IPS-15b (cell line): Measurements from ENCODE around the gene NFIL3.
A peak's percentile ranks its signal among the peaks of the same experiment; 100 is the strongest.

ENCODE experiments used
- H3K27me3 ChIP-seq: one replicate; pipeline ENCODE4 v1.6.1; 2013; ENCODE audit warnings: low read length; ENCODE audit not compliant: control insufficient read depth, insufficient read depth
- H3K36me3 ChIP-seq: one replicate; pipeline ENCODE4 v1.6.1; 2013; ENCODE audit warnings: low read length; ENCODE audit not compliant: control insufficient read depth, insufficient read depth
- H3K4me1 ChIP-seq: one replicate; pipeline ENCODE4 v1.6.1; 2013; ENCODE audit warnings: mild to moderate bottlenecking, low read length; ENCODE audit not compliant: control insufficient read depth, insufficient read depth
- H3K4me3 ChIP-seq: one replicate; pipeline ENCODE4 v1.5.1; 2013; ENCODE audit warnings: low read depth, low read length
- H3K9ac ChIP-seq: one replicate; pipeline ENCODE4 v1.6.1; 2013; ENCODE audit warnings: low read depth, mild to moderate bottlenecking, low read length
- H3K9me3 ChIP-seq: one replicate; pipeline ENCODE4 v1.6.1; 2013; ENCODE audit warnings: mild to moderate bottlenecking, low read length; ENCODE audit not compliant: control insufficient read depth, insufficient read depth

The NFIL3 gene

GRCh38 chr9:91420501-91421127 is 3.0 kb downstream of the NFIL3 start:
- H3K27me3 ChIP-seq, result peaks cover 40% of the 10 kb centered on the region
- H3K9ac ChIP-seq, result no peak overlapping the region
- peak overlapping the region; percentile 73 for H3K4me3 ChIP-seq
- no peaks in the 10 kb centered on the region for H3K9me3 ChIP-seq
- H3K36me3 ChIP-seq, result no peaks in the 10 kb centered on the region
- peaks cover 8% of the 10 kb centered on the region for H3K4me1 ChIP-seq

- Histone ChIP-seq H3K9me3 (no peaks in the 10 kb centered on the region), H3K9ac (no peak overlapping the region), H3K4me1 (peaks cover 8% of the 10 kb centered on the region), H3K27me3 (peaks cover 29% of the 10 kb centered on the region), H3K36me3 (no peaks in the 10 kb centered on the region), H3K4me3 (no peak overlapping the region)
These were observed 4.1 kb downstream of the NFIL3 start for GRCh38 chr9:91419222-91420191.

GRCh38 chr9:91418215-91418610 is 5.4 kb downstream of the NFIL3 start:
- H3K9me3 ChIP-seq, result no peaks in the 10 kb centered on the region
- peaks cover 8% of the 10 kb centered on the region for H3K4me1 ChIP-seq
- H3K9ac ChIP-seq, result no peak overlapping the region
- H3K4me3 ChIP-seq, result no peak overlapping the region
- H3K27me3 ChIP-seq, result peaks cover 28% of the 10 kb centered on the region
- H3K36me3 ChIP-seq, result no peaks in the 10 kb centered on the region

DNA sequence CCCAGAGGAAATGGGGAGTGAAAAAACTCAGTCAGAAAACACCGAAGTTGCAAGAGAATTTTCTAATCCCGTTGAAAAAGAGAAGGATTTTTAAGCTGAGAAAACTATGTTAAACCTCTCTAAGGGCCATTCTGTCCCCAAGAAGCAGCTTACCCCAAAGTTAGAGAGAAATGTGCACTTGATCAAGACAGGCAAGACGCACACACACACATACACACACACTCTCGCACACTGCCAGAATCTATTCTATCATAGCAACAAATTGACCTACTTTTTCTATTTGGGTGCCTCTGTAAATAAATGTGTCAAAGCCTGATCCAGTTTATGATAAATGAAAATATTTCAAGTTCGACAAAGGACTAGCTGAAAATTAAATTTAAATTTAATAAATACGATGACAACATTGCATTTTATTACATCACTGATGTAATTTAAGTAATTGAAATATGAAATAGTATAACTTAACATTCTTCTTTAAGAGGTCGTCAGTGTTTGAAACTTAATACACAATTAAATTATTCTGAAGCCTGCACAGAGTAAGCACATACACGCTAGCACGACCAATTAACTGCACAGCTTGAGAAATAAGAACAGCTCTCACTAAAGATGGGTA is 5.9 kb downstream of the NFIL3 start:
- no peak overlapping the region for H3K9ac ChIP-seq
- no peaks in the 10 kb centered on the region for H3K36me3 ChIP-seq
- peaks cover 26% of the 10 kb centered on the region for H3K27me3 ChIP-seq
- no peak overlapping the region for H3K4me3 ChIP-seq
- H3K4me1 ChIP-seq, result peaks cover 8% of the 10 kb centered on the region
- H3K9me3 ChIP-seq, result no peaks in the 10 kb centered on the region

GRCh38 chr9:91416096-91416712 is 7.4 kb downstream of the NFIL3 start:
- Histone ChIP-seq H3K27me3 (peaks cover 15% of the 10 kb centered on the region), H3K4me1 (peaks cover 3% of the 10 kb centered on the region), H3K9ac (no peak overlapping the region), H3K36me3 (no peaks in the 10 kb centered on the region), H3K9me3 (no peaks in the 10 kb centered on the region), H3K4me3 (no peak overlapping the region)

DNA sequence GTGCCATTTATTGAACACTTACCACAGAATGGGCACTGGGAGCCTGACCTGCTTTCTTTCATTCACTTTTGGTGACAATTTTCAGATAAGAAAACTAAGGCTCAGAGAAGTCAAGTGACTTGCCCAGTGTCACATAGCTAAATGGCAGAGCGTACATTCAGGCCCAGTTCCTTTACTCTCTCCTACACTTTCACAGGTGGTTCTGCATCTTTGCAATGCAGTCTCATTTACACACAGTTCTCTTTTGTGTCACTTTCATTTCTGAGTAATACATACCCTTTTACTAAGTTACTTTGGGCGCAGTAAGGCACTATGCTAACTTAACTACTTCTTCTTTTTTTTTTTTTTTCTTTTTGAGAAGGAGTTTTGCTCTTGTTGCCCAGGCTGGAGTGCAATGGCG is 8.3 kb downstream of the NFIL3 start:
- Histone ChIP-seq H3K9ac (no peak overlapping the region), H3K4me1 (peaks cover 3% of the 10 kb centered on the region)

GRCh38 chr9:91412941-91413340 is 10.7 kb downstream of the NFIL3 start:
- Histone ChIP-seq H3K36me3 (no peaks in the 10 kb centered on the region), H3K9me3 (no peaks in the 10 kb centered on the region), H3K4me1 (peaks cover 3% of the 10 kb centered on the region), H3K27me3 (no peaks in the 10 kb centered on the region), H3K4me3 (no peak overlapping the region), H3K9ac (no peak overlapping the region)

More for the DNA sequence above, 8.3 kb downstream of the NFIL3 start:
- H3K9me3 ChIP-seq, result no peaks in the 10 kb centered on the region
- no peak overlapping the region for H3K4me3 ChIP-seq
- peaks cover 10% of the 10 kb centered on the region for H3K27me3 ChIP-seq
- H3K36me3 ChIP-seq, result no peaks in the 10 kb centered on the region

DNA sequence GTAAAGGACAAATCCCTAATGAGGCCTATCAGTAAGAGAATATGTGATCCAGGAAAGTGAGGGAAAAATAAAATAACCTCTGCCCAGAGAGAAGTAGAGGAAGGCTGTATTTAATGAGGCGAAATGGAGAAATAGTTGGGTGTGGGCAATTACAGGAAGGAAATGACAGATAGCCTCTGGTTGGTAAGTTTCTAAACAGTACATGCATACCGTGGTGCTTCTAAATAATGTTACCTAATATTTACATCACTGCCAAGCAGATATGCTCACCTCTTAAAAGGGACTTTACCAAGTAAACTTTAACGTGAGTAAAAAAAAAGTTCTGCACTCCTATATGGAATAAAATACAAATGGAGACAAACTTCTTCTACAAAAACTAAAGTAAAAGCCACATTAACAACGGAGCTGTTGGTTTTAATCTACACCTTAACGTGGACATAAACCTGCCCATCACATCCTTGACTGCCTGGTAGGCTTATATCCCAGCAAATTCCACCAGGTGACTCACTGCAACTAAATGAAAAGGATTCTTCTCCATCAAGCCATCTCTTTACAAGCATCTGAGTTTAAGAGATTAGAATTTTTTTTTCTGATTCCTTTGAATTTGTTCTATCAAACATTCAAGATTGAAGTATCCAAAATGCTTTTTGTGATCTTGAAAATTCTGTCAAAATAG is 12.4 kb downstream of the NFIL3 start:
- H3K9ac ChIP-seq, result no peak overlapping the region
- no peaks in the 10 kb centered on the region for H3K27me3 ChIP-seq

GRCh38 chr9:91410161-91410560 is 13.5 kb downstream of the NFIL3 start:
- H3K36me3 ChIP-seq, result no peaks in the 10 kb centered on the region
- H3K4me1 ChIP-seq, result peaks cover 3% of the 10 kb centered on the region
- H3K27me3 ChIP-seq, result no peaks in the 10 kb centered on the region

More for the DNA sequence above, 12.4 kb downstream of the NFIL3 start:
- Histone ChIP-seq H3K9me3 (no peaks in the 10 kb centered on the region), H3K4me1 (peaks cover 2% of the 10 kb centered on the region), H3K4me3 (no peak overlapping the region), H3K36me3 (no peaks in the 10 kb centered on the region)

GRCh38 chr9:91408475-91408874 is 15.2 kb downstream of the NFIL3 start:
- Histone ChIP-seq H3K27me3 (no peaks in the 10 kb centered on the region), H3K9ac (no peak overlapping the region), H3K36me3 (no peaks in the 10 kb centered on the region), H3K9me3 (no peaks in the 10 kb centered on the region), H3K4me1 (peaks cover 3% of the 10 kb centered on the region), H3K4me3 (no peak overlapping the region)

More at GRCh38 chr9:91410161-91410560, 13.5 kb downstream of the NFIL3 start:
- Histone ChIP-seq H3K4me3 (no peak overlapping the region), H3K9me3 (no peaks in the 10 kb centered on the region), H3K9ac (no peak overlapping the region)
